Eye (tissue), 1 donor: ENCODE measurements around the gene INTS4.
"Not testable (repeated sequence)": the region's sequence is repeated elsewhere in the genome, so short reads cannot be mapped to it uniquely, and the experiment has no call there.

Experiments
- DNase-seq: peaks from one replicate; pipeline ENCODE4 v3.0.0-alpha.2; 2015

INTS4 gene

DNA sequence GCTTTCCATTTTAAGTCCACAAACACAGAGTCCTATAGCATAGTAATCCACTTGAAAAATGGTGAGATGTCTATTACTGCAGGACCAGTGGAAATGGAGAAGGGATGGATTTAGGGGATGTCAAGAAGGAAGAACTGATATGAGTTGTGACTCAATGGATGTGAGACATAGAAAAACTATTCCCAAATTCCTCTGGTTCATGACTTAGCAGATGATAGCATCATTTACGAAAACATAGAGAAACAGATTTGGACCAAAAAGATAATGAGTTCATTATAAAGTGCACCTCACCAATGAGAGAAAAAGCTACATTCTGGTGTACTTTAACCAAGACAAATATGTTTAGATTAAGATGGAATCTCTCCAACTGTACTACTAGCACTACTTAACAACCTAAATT, 51.2 kb downstream of the INTS4 start:
- DNase-seq, result not testable (repeated sequence)

DNA sequence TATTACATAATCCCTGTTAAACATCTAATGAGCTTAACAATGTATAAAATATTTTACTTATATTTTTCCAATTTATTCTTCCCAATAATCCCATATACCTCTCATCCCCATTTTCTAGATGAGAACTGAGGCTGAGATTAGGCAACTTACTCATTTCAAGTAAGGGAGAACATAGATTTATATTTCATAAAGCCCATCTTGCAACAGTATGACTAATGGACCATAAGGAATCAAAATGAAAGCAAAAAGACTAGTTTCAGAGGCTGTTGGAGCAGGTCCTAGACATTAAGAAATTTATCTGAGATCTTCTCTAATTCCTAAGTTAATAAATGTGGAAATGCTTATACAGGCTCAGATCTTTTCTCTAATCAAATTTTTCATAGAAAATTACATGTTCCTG, 52.0 kb downstream of the INTS4 start:
- DNase-seq, result not testable (repeated sequence)

DNA sequence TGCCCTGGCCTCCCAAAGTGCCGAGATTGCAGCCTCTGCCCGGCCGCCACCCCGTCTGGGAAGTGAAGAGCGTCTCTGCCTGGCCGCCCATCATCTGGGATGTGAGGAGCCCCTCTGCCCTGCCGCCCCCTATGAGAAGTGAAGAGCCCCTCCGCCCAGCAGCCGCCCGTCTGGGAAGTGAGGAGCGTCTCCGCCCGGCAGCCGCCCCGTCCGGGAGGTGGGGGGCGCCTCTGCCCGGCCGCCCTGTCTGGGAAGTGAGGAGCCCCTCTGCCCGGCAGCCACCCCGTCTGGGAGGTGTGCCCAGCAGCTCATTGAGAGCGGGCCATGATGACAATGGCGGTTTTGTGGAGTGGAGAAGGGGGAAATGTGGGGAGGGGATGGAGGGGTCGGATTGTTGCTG, 60.9 kb downstream of the INTS4 start:
- not testable (repeated sequence) for DNase-seq

DNA sequence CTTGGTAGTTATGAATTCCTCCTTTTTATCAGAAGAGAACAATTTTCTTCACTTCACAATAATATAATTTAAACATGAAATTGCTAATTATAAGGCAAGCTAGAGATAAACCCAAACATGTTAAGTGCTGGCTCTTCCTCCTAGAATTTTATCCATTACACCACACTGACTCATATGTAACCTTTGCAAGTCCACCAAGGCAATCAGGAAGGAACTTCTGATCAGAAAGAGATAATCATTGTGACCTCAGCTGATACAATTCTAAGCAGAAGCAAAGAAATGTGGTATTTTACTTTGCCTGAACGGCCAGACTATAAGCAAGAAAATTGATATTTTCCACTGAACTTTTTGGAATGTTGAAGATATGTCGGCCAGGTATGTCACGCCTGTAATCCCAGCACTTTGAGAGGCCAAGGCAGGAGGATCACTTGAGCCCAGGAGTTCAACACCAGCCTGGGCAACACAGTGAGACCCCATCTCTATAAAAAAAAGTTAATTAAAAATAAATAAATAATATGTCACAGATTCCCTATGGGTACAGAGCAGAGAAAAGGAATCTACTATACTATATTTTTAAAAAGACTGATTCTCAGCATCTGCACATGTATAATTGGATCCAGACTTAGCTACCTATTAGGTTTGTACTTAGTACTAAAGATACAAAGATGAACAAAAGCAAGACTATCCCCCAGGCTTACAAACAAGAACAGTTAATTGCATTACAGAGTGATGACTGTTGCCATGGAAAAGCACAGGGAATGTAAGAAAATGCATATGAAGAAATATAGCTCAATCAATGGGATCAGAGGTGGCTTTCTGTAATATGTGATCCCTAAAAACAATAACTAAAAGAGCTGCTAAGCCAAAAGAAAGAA, 63.9 kb downstream of the INTS4 start:
- not testable (repeated sequence) for DNase-seq

DNA sequence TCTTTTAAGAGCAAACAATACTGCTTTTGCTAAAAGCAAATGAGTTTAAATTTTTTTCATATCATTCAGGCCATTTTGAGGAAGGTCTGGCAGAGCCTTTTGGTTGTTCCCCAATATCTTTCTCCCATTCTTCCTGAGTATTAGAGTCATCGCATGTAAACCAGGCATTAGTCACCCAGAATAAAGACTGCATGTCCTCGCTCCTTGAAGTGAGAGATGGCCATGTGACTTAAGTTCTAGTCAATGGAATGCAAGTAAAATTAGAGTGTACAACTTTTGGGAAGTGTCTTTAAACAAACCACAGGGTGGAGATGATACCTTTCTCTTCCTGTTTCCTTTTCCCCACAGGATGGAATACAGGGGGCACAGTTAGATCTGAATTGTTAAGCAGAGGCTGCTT, 76.8 kb downstream of the INTS4 start:
- not testable (repeated sequence) for DNase-seq

DNA sequence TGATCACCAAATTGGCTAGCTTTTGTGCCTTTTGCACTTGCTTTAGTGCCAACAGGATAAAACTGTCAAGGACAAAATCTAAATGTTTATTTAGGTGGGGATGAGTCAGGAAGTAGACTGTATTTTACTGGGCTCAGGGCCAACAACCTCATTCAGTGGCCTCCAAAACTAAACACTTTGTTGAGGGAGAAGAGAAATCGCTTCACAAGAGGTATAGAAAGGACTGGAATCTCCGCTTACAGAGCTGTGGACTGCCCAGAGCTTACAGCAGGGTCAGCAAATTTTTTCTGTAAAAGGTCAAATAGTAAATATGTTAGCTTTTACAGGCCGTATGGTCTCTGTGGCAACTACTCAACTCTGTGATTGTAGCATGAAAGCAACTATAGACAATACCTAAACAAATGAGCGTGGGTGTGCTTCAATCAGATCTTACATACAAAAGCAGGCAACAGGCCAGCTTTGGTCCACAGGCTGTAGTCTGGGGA, 80.1 kb downstream of the INTS4 start:
- DNase-seq, result peak; percentile 43

DNA sequence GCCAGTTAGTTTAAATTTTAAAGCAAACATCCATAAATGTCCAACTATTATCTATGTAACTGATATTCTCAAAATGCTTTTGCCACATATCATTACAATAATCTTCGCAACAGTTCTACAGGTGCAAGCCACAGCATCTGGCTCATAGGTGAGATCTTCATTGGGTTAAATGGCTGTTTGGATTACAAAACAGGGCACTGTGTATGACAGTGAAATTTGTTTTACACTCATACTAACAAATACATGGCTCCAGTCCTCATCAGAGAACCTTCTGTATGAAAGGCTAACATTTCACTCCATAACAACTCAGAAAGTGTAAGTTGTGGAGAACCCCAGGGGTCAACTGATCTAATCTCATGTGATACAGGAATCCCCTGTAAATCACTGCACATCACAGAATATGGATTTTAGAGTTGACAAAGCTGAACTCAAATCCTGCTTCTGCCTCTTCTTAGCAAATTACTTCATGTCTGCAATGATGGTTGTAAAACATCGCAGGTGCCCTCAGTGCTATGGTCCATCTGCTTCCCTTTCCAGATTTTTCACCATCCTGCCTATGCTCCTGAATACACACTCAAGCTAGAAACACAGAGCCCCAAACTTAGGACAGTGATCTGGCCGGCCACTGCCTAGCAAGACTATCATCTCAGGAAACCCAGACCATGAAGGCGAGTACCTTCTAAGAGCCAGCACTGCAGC, 80.7 kb downstream of the INTS4 start:
- not testable (repeated sequence) for DNase-seq

DNA sequence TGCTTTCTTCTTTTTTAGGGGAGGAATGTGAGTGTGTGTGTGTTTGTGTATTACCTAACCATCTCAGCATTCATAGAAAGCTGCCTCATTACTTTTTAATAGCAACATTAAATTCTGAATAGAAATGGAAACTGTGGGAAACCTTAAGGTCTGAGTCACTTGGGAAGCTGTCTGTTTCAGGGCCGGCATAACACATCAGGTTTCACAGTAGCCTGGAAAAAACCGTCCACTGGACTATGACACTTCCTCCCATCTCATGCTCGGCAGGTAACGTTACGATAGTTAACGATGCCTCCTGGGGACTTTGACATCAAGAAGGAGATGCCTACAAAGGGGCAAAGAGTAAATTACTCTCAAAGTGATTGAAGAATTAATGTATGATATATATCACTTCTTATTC, 83.6 kb downstream of the INTS4 start:
- not testable (repeated sequence) for DNase-seq

DNA sequence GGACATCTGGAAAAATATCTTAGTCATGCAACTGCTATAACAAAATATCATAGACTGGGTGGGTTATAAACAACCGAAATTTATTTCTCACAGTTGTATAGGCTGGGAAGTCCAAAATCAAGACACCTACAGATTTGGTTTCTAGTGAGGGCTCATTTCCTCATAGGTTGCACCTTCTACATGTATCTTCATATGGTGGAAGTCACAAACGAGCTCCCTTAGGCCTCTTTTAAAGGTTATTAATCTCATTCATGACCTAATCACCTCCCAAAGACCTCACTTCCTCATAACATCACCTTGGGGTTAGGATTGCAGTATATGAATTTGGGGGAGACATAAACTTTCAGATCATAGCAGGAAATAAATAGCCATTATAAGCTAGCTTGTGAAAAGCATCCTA, 85.2 kb downstream of the INTS4 start:
- DNase-seq, result no peak

DNA sequence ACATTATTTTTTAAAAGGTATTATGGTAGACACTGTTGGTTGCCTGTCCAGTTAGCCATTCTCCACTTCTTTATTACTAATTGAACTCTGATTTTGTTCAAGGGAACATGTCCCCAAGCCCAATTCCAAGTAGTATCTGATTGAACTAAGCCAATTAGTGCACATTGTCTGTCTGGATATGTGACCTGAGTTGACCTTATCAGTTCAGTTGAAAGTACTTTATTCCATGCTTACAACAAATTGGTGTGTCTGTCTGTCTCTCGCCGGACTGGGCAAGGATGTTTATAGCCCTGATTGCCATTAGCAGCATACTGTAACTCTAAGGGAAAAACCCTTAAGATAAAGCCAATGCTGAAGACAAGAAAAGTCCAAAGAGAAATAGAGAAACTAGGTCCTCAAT, 85.6 kb downstream of the INTS4 start:
- no peak for DNase-seq

DNA sequence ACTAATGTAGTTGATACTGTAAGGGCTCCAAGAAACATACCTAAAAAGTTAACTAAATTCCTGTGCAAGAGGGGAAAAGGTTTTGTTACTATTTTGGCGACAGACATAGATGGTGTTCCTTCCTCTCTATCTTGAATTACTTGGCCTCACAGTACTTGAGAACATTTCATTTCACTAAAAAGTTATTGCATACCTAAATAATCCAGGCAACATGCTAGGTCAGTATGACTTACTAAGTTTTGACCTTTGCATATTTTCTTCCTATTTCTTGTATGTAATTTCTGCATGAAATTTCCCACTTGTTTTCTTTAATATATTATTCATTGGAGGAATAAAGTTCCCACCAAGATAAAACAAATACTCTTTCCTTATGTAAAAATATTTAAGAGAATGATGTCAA, 99.5 kb downstream of the INTS4 start:
- not testable (repeated sequence) for DNase-seq

DNA sequence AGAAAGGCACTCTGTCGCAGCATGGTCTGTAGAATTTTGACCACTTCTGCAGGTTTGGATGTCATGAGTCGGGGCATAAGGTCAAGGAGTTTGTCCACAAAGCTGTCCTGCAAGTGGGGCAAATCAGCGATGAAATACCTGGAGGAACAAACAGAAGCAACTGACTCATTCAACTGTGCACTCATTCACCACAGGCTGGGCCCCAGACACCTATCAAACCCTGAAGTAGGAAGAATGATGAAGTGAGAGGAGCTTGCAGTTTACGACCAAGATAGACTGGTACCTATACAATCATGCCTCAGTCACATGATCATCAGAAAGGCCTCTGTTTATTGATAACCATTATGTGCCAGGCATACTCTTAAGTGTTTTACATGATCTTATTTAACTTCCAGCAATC, 102.8 kb downstream of the INTS4 start:
- not testable (repeated sequence) for DNase-seq

DNA sequence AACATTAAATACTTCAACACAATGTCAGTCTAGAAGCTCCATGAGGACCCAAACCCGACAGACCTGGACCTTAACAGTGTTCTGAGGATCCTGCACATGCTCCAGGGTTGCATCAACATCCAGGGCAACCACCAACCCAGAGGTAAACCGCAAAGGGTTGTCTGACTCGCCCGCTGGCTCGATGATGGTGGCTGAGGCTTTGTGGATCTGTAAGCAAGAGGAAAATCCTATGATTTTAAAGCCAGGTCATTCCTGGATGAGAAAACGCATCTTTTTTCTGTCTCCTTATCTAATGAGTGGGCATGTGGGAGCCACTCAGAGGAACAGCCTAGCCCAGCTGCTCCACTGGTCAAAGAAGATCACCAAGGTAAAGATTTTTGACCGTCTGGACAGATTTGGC, 103.2 kb downstream of the INTS4 start:
- not testable (repeated sequence) for DNase-seq

DNA sequence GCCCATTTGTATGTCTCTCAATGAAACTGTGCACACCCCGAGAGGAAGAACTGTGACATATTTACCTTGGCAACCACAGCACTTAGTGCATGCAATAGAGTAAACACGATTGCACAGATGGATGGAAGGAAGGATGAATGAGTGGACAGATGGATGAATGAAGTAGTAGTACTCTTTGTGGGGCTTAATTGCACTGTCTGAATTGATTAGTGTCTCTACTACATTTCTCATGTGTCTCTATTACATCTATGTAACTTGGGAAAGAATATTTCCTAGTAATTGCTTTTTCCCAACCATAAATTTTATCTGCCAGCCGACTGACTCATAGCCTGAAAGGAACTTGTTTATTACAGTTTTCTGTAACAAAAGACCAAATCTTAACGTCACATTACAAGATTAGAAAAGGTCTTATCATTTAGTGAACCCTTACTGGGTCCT, 103.8 kb downstream of the INTS4 start:
- DNase-seq, result not testable (repeated sequence)

GRCh38 chr11:77890100-77890614, 104.3 kb downstream of the INTS4 start:
- DNase-seq, result not testable (repeated sequence)

GRCh38 chr11:77889045-77889444, 105.4 kb downstream of the INTS4 start:
- DNase-seq, result not testable (repeated sequence)

GRCh38 chr11:77886401-77886800, 108.1 kb downstream of the INTS4 start:
- DNase-seq, result no peak

DNA sequence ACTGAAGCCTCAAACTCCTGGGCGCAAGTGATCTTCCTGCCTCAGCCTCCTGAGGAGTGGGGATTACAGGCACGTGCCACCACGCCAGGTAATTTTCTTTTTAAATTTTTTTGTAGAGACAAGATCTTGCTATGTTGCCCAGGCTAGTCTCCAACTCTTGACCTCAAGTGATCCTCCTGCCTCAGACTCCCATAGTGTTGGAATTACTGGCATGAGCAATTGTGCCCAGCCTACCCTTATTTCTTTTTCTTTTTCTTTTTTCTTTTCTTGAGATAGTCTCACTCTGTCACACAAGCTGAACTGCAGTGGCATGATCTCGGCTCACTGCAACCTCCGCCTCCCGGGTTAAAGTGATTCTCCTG, 109.7 kb downstream of the INTS4 start:
- no peak for DNase-seq

DNA sequence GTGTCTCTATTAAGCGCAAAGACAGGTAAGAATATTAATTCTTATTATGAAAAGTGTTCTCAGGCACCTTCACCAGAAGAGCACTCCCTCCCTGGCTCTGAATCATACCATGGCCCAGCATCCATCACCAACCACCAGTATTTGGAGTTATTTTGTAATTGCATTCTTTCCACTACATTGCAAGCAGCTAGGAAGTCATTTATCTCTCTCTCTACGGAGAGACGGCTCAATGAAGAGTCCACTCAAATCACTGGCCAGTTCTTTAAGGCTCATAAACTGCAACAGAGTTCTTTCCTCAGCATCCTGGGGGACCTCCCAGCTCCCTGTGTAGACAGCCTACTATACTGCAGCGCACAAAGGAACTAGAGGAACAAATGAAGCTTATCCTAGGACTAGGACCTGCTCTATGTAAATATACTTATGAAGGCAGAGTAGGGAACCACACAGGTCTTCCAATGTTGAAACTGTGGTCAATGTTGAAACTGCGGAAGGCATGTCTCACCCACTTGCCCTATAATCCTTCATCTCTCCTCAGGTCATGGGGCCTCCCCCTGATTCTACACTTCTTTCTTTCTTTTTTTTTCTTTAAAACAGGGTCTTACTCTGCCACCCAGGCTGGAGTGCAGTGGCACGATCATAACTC, 110.2 kb downstream of the INTS4 start:
- DNase-seq, result no peak

DNA sequence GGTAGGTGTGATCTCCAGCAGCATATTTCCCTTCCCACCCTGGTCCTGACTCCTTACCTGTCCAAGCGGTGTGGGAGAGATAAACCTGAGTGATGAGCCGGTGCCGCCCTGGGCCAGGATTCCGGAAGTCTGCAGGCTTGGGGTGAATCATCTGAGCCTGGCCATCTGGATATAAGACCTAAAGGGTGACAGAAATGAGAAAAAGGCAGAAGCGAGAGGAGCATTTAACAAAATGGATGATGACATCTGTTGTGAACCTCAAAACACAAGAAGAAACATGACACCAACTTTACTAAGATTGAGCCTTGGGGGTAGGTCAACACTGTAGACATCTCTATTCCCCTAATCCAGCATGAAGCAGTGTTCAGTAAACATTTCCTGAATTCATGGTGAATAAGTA, 110.7 kb downstream of the INTS4 start:
- DNase-seq, result no peak

DNA sequence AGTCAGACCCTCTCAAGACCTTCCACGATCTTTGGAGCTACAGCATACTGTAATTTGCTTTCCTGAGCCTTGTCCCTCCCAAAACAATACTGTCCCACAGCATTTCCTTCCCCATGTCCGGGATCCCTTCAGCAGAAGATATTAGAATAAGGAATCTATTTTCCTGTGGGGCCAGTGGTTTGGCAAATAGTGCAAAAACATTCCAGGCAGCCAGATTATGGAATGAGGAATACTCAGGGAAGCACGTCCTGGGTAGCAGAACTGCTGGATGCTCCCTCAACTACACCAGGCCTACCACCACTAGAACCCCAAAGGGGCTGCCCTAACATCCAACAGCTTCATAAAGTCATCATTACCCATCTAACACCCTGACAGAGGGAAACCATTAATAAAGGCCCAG, 112.1 kb downstream of the INTS4 start:
- DNase-seq, result no peak

DNA sequence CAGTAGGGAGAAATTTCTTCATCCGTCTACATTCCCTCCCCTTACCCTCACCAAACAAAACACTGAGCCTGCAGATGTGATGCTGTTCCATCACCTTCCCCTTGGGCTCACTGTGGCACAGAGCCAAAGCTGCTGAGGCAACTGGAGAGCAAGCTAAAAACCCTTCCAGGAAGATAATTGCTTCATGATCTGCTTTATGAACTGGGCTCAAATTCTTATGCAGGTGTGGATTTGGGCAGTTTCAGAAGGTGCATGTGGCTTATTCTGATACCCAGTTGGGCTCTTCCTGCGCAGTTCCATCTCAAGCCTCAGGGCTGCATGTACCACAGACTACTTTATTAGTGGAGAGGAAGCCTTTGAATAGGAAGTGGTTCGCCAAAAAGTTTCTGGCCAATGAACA, 115.2 kb downstream of the INTS4 start:
- no peak for DNase-seq

- DNase-seq, result not testable (repeated sequence)
Measured at GRCh38 chr11:77878247-77878646, 116.2 kb downstream of the INTS4 start.
